IPS-18c (cell line): ENCODE results near the gene COX10.
"Not testable (repeated sequence)": the region's sequence is repeated elsewhere in the genome, so short reads cannot be mapped to it uniquely, and the experiment has no call there.

Experiments
- H3K4me3 ChIP-seq: 2 replicates; pipeline ENCODE4 v1.7.0; 2013; ENCODE audit warnings: low read depth, mild to moderate bottlenecking, low read length, moderate library complexity; ENCODE audit not compliant: insufficient read depth
- H3K9me3 ChIP-seq: one replicate; pipeline ENCODE4 v1.6.1; 2013; ENCODE audit warnings: mild to moderate bottlenecking, low read length, moderate library complexity; ENCODE audit not compliant: control insufficient read depth, insufficient read depth

COX10 gene

GRCh38 chr17:14144508-14144907 lies 75.2 kb downstream of the COX10 start:
- no peak overlapping the region for H3K4me3 ChIP-seq
- no peaks in the 10 kb centered on the region for H3K9me3 ChIP-seq

- Histone ChIP-seq H3K9me3 (no peaks in the 10 kb centered on the region), H3K4me3 (no peak overlapping the region)
These were observed 80.4 kb downstream of the COX10 start for GRCh38 chr17:14149751-14150150.

- Histone ChIP-seq H3K4me3 (no peak overlapping the region), H3K9me3 (no peaks in the 10 kb centered on the region)
These were observed 81.3 kb downstream of the COX10 start for GRCh38 chr17:14150619-14151018.

GRCh38 chr17:14152721-14153120 lies 83.4 kb downstream of the COX10 start:
- Histone ChIP-seq H3K9me3 (no peaks in the 10 kb centered on the region), H3K4me3 (no peak overlapping the region)

- no peaks in the 10 kb centered on the region for H3K9me3 ChIP-seq
These were observed 84.1 kb downstream of the COX10 start for GRCh38 chr17:14153374-14153773.

DNA sequence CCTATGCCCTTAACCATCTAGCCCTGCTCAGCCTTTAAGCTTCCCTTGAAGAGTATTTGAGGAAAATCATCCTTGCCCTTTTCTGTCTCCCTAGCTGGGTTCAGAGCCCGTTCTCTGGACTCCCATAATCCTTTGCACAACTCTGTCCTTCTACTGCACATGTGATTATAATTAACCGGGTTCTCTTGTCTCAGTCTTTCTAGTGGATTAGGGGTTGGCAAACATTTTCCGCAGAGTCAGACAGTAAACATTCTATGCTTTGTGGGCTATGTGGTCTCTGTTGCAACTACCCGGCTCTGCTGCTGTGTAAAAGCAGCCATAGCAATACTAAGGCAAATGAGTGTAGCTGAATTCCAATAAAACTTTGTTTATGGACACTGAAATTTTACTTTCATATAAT lies 87.4 kb downstream of the COX10 start:
- Histone ChIP-seq H3K9me3 (no peaks in the 10 kb centered on the region), H3K4me3 (no peak overlapping the region)

More at GRCh38 chr17:14153374-14153773, 84.1 kb downstream of the COX10 start:
- H3K4me3 ChIP-seq: no peak overlapping the region

- H3K9me3 ChIP-seq: no peaks in the 10 kb centered on the region
- no peak overlapping the region for H3K4me3 ChIP-seq
These were observed 88.5 kb downstream of the COX10 start for GRCh38 chr17:14157822-14158221.

DNA sequence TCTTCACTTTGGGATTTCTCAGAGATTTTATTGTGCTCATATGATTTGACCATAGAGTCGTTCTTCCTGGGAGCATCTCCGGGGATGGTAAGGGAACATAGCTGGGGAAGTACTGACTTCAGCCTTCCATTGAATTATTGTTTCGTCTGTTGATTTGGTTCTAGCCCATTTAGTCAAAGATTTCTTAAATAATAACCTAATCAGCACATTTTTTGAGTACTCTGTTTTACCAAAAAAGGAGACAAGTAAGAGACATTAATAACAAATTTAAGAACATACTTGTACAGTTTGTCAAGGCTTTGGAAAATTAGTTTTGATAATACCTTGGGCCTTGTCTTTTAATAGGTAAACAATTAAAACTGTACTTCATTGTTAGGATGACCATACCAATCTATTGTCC lies 89.4 kb downstream of the COX10 start:
- no peak overlapping the region for H3K4me3 ChIP-seq
- H3K9me3 ChIP-seq: no peaks in the 10 kb centered on the region

DNA sequence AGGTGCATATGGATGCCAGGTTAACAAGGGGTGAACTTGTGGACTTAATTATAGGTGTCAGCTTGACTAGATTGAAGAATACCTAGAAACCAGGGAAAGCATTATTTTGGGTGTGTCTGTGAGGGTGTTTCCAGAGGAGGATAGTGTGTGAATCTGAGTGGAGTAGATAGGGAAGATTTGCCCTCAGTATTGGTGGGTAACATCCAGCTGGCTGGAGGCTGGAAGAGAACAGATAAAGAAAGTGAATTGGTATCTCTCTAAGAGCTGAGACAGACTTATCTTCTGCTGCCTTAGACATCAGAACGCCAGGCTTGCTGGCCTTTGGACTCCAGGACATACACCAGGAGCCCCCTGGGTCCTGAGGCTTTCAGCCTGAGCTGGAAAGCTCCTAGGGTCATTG lies 92.1 kb downstream of the COX10 start:
- no peaks in the 10 kb centered on the region for H3K9me3 ChIP-seq

DNA sequence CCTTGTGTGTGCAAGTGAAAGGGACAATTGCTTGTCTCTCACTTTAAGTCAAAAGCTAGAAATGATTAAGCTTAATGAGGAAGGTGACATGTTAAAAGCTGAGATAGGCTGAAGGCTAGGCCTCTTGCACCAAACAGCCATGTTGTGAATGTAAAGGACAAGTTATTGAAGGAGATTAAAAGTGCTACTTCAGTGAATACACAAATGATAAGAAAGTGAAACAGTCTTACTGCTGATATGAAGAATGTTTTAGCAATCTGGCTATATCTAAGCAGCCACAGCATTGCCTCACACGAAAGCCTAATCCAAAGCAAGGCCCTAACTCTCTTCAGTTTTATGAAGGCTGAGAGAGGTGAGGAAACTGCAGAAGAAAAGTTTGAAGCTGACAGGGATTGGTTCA lies 96.3 kb downstream of the COX10 start:
- H3K4me3 ChIP-seq: no peak overlapping the region
- peaks cover 5% of the 10 kb centered on the region for H3K9me3 ChIP-seq

More for the DNA sequence above, 92.1 kb downstream of the COX10 start:
- H3K4me3 ChIP-seq: no peak overlapping the region

GRCh38 chr17:14167831-14168230 lies 98.5 kb downstream of the COX10 start:
- not testable (repeated sequence) for H3K9me3 ChIP-seq, H3K4me3 ChIP-seq

DNA sequence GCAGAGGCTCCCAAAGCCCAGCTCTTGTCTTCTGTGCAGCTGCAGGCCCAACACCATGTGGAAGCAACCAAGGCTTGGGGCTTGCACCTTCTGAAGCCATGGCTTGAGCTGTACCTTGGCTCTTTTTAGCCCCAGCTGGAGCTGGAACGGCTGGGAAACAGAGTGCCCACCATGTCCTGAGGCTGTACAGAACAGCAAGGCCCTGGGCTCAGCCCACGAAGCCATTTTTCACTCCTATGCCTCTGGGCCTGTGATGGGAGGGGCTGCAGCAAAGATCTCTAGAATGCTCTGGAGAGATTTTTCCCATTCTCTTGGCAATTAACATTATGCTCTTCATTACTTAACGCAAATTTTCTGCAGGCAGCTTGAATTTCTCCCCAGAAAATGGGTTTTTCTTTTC lies 99.3 kb downstream of the COX10 start:
- H3K4me3 ChIP-seq: no peak overlapping the region
- peaks cover 5% of the 10 kb centered on the region for H3K9me3 ChIP-seq

- Histone ChIP-seq H3K4me3 (no peak overlapping the region), H3K9me3 (peaks cover 5% of the 10 kb centered on the region)
These were observed 100.0 kb downstream of the COX10 start for GRCh38 chr17:14169287-14169686.

DNA sequence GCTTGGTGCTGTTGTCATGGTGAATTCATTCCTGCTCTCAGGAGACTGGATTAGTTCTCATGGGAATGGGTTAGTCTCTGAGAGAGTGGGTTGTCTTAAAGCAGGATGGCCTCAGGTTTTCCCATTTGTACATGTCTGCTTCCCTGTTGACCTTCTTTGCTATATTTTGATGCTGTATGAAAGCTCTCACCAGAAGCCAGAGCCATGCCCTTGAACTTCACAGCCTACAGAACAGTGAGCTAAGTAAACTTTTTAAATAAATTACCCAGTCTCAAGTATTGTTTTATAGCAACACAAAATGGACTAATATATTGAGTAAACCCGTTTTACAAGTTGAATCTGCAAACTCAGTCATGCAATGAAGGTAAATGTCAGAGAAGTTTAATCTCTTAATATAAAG lies 100.6 kb downstream of the COX10 start:
- Histone ChIP-seq H3K4me3 (no peak overlapping the region; the same call in 1 of the 2 replicates), H3K9me3 (peaks cover 5% of the 10 kb centered on the region)

DNA sequence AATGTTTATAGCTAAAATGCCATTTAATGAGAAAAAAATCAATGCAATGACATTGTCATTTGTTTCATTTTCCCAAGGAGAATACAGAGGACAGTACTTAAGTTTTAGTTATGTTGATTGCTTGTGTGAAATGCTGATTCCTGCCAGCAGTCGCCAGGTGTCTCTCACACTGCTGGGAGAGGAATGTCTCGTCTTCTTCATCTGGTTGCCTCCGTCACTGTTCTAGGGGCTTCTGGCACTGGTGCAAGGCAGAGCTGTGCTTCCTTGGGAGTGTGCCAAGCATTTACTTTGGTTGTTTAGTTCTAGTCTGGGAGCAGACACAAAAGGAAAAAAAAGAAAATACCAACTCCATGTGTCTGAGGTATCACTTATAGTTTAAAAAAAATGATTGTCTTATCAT lies 107.7 kb downstream of the COX10 start:
- not testable (repeated sequence) for H3K4me3 ChIP-seq

DNA sequence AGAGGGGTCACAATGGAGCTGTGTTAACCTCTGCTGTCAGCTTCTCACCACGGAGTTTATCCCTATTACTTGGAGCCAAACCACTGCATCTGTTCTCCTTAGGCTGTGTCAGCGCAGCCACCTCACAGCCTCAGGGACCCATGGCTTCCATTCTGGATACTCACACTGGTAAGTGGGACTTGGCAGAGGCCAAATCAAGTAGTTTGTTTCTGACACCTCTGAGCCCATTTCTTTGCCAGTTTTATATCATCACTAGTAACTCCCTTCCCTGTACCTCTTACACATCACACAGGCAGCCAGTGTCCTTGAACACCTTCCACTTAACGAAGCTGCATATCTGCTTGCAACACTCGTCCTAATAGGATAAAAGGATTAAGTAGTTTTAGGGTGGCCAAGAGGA lies 108.5 kb downstream of the COX10 start:
- H3K9me3 ChIP-seq, H3K4me3 ChIP-seq: not testable (repeated sequence)

More for the DNA sequence above, 107.7 kb downstream of the COX10 start:
- H3K9me3 ChIP-seq: not testable (repeated sequence)

- not testable (repeated sequence) for H3K4me3 ChIP-seq, H3K9me3 ChIP-seq
These were observed 110.6 kb downstream of the COX10 start for GRCh38 chr17:14179951-14180350.

DNA sequence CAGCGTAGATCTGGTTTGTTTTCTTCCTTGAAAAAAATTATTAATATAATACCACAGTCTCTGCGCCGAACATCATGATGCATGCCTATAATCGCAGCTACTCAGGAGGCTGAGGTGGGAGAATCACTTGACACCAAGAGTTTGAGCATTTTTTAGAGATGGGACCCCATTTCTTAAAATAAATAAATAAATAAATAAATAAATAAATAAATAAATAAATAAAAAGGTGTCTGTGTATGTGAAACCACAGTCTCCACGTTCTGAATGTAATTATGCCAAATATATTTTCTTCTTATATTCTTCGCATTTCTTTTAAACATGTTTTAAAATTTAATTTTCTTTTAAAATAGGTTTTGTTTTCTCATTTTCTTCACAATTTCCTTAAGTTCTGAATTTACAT lies 112.8 kb downstream of the COX10 start:
- H3K9me3 ChIP-seq, H3K4me3 ChIP-seq: not testable (repeated sequence)

DNA sequence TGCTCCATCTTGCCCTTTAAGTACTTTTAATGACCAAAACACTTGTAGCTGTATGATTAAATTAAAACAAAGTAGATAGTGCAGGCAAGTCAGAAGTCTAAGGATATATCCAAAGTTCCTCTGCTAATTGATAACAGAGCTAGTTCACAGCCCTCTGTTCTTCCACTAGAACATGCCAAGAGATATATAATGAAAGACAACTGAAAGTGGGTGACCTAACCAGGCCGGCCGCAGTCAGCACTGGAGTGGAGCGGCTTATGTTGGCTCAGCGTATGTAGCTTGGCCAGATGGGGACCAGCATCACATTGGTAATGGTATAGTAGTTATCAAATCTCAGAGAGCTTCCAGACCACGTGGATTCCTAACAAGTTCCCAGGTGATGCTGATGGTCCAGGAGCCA lies 115.2 kb downstream of the COX10 start:
- not testable (repeated sequence) for H3K4me3 ChIP-seq, H3K9me3 ChIP-seq

GRCh38 chr17:14186443-14186842 lies 117.1 kb downstream of the COX10 start:
- H3K4me3 ChIP-seq, H3K9me3 ChIP-seq: not testable (repeated sequence)
